Keratinocyte (primary cell): ENCODE data around the gene CACHD1.

Experiments used
- EZH2 ChIP-seq: IDR thresholded peaks from one replicate; pipeline ENCODE4 v1.6.1; 2012; ENCODE audit warnings: inconsistent platforms, mild to moderate bottlenecking, low read length, moderate library complexity
- TF ChIP-seq, protein P1 (sequence below), 3 experiments: IDR thresholded peaks in 1 of 3; conservative IDR thresholded peaks in 1 of 3; optimal IDR thresholded peaks in 1 of 3; 2 replicates in 2 of 3; 3 replicates in 1 of 3; pipeline versions ENCODE3 to v1.5.1; 2011; ENCODE audit warnings: low read length in 3 of 3, mild to moderate bottlenecking in 3 of 3, moderate library complexity in 2 of 3, control low read depth in 1 of 3, inconsistent platforms in 1 of 3; ENCODE audit not compliant: insufficient read depth in 2 of 3; ENCODE audit errors: extremely low read depth in 1 of 3

DNA sequence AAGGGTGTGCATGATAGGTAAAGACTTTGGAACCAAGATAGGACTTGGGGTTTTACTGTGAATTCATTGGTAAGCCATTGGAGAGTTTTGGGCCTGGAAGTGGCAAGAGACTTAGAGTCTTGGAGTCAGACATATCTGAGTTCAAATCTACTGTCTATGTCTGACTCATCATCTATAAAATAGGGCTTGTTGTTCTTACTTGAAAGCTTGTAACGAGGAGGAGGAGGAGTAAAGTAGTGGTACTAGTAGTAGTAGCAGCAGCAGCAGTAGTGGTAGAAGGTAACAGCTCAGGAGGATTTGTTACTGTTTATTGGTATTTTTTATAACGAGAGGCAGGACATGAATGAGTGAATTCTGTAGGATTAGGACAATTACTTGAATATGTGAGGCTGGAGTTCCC lies 62.7 kb downstream of the CACHD1 start:
- TF ChIP-seq, protein P1, sequence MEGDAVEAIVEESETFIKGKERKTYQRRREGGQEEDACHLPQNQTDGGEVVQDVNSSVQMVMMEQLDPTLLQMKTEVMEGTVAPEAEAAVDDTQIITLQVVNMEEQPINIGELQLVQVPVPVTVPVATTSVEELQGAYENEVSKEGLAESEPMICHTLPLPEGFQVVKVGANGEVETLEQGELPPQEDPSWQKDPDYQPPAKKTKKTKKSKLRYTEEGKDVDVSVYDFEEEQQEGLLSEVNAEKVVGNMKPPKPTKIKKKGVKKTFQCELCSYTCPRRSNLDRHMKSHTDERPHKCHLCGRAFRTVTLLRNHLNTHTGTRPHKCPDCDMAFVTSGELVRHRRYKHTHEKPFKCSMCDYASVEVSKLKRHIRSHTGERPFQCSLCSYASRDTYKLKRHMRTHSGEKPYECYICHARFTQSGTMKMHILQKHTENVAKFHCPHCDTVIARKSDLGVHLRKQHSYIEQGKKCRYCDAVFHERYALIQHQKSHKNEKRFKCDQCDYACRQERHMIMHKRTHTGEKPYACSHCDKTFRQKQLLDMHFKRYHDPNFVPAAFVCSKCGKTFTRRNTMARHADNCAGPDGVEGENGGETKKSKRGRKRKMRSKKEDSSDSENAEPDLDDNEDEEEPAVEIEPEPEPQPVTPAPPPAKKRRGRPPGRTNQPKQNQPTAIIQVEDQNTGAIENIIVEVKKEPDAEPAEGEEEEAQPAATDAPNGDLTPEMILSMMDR (optimal IDR thresholded peaks at IDR 0.05 in 1 of 3, IDR thresholded peaks at IDR 0.05 in 1 of 3, conservative IDR thresholded peaks at IDR 0.05 in 1 of 3; ENCODE audit: extremely low read depth in 1 of 3, insufficient read depth in 2 of 3, low read length in 3 of 3): no peak
- no peak for TF ChIP-seq EZH2
